ENCODE results near the gene FAH.

- TF ChIP-seq POLR2A (IDR thresholded peaks at IDR 0.05): no peak
- no peak for TF ChIP-seq EP300 (IDR thresholded peaks at IDR 0.05)
- no peak for TF ChIP-seq CTCF (IDR thresholded peaks at IDR 0.05)
- no peak for TF ChIP-seq POLR2AphosphoS5 (IDR thresholded peaks at IDR 0.05)
Measured at GRCh38 chr15:80185152-80185551, 32.4 kb downstream of the FAH start.
